GOT3 (cell line): ENCODE data around the gene POLR2J3.
"Not testable (repeated sequence)": the region's sequence is repeated elsewhere in the genome, so short reads cannot be mapped to it uniquely, and the experiment has no call there.

Source experiments
- DNase-seq: peaks from one replicate; lab custom pipeline; 2025; ENCODE audit warnings: mixed read lengths; lab: John Stamatoyannopoulos, UW

POLR2J3 gene

DNA sequence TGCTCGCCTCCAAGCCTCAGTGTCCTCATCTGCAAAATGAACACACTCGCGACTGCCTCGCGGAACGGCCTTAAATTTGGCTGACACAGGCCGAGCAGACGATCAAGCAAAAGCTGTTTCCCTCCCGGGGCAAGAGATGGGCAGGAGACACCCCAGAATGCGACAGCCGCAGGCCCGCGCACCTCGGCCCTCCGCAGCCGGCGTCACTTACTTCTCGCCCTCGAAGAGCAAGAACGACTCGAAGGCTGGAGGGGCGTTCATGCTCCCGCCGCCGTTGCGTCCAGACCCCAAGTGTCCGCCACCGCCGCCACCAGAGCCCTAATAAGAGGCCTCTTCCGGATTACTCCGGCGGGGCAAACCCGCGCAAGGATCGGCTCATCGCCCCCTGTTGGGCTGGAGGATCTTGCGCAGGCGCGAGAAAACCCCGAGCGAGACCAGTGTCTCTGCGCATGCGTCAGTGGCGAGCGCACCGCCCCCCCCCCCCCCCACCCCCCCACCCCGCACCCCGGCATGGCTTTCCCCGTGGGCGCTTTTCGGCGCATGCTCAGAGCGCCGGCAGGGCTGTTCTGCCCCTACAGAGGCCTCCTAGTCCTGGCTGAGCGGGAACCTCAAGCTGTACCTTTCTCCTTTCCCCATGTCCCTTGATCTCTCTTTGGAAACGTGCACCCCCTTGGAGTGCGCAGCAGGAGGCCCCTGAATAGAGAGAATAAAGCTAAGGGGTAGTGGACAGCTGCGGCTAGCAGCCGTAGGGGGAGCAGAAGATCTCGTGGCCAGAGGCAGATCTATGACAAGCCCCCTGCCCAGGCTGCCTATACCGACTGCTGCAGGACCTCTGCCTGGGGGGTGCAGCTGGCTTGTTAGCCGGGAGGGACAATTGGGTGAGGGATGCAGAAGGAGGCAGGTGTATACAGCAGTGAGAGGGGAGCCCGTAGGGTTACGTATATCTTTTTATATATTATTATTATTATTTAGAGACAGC lies at the start of gene POLR2J3:
Gene POLR2J3, minus strand, starts transcription at position 323 of the 979 bp plus-strand sequence. Its CDS starts 62 bp downstream, at position 261.
- DNase-seq, result not testable (repeated sequence)

- not testable (repeated sequence) for DNase-seq
Observed at GRCh38 chr7:102618122-102618521, 45.7 kb upstream of the POLR2J3 start.

DNA sequence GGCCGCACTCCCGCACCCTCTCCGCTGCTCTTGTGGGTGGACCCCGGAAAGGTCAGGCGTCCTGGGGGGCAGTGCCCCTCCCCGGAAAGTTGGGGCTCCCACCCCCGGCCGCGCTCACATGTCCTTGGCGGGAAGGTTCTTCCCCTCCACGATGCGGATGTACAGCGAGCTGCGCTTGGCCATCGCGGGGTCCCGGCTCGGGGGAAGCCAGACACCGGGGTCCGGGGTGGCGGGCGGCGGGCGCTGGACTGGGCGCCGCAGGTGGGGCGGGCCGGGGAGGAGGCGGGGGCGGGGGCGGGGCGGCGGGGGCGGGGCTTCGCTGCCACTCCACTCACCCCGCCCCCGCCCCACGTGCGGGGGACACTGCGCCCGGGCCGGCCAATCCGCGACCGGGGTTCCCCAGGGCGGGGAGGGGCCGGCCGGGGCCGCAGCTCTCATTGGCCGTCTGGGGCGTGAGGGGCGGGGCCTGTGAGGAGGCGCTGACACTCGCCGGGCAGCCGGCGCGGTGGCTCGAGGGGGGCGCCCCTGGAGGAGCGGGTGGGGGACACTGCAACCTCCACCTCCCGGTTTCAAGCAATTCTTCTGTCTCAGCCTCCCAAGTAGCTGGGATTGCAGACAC lies 44.2 kb upstream of the POLR2J3 start, which contains the start of gene RASA4:
Gene RASA4, minus strand, starts transcription at position 250 of the 619 bp plus-strand sequence. Its CDS starts 67 bp downstream, at position 183.
- DNase-seq, result not testable (repeated sequence)

DNA sequence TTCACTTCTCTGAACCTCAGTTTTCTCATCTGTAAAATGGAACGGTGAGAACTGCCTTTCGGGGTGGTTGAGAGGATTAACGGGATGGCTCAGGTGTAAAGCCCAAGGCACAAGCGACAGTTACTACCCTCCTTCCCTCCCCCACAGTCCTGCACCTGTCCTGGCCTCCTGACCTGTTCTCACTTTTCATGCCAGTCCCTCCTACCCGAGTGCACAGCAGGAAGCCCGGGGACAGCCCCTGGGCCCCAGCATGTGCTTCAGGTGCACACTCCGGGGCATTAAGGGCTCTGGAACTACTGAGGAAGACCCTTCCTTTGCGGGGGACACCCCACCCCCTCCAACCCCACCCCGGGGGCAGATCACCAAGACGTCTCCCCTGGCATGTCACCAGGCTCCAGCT lies 43.5 kb upstream of the POLR2J3 start:
- DNase-seq, result not testable (repeated sequence)

GRCh38 chr7:102614873-102615272 lies 42.5 kb upstream of the POLR2J3 start:
- DNase-seq, result not testable (repeated sequence)

DNA sequence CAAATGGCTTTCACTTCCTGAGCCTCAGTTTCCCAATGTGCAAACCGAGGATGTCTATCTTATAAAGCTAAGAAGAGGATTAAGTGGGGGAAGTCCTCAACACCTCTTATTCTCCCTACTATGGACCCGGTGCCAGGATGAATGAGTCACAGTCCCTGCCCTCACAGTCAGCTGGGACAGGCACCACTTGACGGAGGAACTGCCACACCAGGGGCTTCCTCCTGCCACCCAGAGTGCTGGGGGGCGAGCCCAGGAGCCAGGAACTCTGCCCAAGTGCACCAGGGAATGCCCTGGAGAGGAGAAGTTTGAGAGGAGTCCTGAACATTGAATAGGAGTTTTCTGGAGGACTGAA lies 41.9 kb upstream of the POLR2J3 start:
- DNase-seq, result not testable (repeated sequence)

- not testable (repeated sequence) for DNase-seq
Observed at GRCh38 chr7:102613575-102614345, 41.4 kb upstream of the POLR2J3 start.

GRCh38 chr7:102611675-102612325 lies 39.4 kb upstream of the POLR2J3 start:
- not testable (repeated sequence) for DNase-seq

- not testable (repeated sequence) for DNase-seq
Observed at GRCh38 chr7:102611013-102611674, 38.8 kb upstream of the POLR2J3 start.

DNA sequence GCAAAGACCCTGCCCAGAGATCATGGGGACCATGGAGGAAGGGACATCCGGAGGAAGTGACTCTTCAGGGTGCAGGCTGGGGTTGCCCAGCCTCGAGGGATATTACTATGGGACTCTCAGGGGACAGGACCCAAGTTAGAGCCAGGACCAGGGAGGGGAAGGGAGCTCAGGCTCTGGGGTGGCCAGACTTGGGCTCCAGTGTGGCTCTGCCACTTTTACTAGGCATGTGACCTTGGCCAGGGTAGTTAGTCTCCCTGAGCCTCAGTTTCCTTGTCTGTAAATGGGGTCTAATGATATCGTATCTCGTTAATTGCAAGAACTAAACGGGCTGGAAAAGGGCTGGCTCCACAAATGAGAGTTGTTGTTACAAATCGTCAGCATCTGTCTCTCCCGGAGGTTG lies 38.1 kb upstream of the POLR2J3 start:
- not testable (repeated sequence) for DNase-seq

GRCh38 chr7:102609734-102610133 lies 37.4 kb upstream of the POLR2J3 start:
- DNase-seq, result not testable (repeated sequence)

- DNase-seq, result not testable (repeated sequence)
Observed at GRCh38 chr7:102606848-102607247, 34.5 kb upstream of the POLR2J3 start.

GRCh38 chr7:102604431-102605145 lies 32.2 kb upstream of the POLR2J3 start:
- DNase-seq, result not testable (repeated sequence)

GRCh38 chr7:102602317-102602716 lies 29.9 kb upstream of the POLR2J3 start:
- DNase-seq, result not testable (repeated sequence)

GRCh38 chr7:102599699-102600098 lies 27.3 kb upstream of the POLR2J3 start:
- not testable (repeated sequence) for DNase-seq

DNA sequence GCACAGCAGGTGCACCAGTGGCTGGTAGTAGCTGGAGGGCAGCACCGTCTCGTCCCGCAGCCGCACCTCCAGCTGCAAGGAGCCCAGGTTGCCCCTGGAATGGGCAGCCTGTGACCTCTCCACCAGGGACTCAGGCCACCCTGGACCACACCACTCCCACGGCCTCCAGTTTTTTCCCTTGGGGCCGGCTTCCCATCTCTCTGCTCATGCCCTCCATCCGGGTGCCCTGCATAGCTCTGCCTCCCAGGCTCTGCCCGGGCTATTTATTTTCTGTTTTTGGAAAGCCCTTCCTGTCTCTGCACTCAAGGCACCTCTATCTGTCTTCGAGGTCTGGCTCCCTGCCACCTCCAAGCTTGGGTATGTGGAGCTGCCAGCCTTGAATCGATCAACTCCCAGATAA lies 23.7 kb upstream of the POLR2J3 start:
- not testable (repeated sequence) for DNase-seq

DNA sequence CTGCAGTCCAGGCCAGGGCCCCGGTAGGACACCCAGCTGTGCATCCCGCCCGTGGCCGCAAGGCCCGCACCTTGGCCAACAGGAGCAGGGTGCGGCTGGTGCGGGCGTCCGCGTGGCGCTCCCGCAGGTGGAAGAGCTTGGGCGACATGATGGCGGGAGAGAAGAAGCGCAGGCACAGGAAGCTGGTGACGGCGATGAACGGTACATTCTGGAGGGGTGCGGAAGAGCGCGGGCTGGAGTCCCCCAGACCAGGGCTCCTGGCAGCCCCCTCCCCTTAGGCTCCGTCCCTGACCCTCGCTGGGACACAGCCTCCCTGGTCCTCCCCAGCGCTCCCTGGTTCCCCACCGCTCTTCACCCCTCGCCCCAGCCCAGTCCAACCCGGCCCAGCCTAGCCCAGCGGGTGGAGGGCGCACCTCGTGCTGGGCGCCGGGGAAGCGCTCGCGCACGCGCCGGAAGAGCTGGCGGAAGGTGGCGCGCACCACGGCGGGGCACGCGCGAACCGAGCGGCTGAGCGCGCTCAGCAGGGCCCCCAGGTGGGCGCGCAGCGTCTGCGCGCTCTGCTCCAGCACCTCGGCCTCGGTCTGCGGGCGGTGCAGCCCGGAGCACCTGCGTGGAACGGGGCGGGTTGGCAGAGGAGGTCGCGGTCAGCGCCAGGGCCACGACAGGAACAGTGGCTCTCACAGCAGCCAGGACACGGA lies 21.4 kb upstream of the POLR2J3 start:
- not testable (repeated sequence) for DNase-seq

DNA sequence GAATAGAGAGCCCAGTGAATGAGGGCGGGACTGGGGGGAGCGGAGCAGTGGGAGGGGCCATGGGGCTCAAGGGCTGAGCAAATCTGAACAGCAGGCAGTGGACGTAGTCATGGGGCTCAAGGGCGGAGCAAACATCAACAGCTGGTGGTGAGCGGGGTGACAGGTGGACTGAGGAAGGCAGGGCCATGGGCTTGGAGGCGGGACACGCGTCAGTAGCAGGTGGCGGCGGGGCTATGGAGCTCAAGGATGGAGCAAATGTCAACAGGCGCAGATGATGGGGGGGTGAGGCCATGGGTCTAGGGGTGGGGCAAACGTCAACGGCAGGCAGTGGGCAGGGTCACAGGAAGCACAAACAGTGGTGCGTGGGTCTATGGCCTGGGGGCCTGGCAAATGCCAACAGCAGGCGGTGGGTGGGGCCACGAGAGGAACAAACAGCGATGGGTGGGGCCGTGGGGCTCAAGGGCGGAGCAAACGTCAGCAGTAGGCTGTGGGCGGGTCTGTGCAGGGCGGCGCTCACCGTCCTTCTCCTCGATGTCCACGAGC lies 20.2 kb upstream of the POLR2J3 start:
- DNase-seq, result not testable (repeated sequence)

DNA sequence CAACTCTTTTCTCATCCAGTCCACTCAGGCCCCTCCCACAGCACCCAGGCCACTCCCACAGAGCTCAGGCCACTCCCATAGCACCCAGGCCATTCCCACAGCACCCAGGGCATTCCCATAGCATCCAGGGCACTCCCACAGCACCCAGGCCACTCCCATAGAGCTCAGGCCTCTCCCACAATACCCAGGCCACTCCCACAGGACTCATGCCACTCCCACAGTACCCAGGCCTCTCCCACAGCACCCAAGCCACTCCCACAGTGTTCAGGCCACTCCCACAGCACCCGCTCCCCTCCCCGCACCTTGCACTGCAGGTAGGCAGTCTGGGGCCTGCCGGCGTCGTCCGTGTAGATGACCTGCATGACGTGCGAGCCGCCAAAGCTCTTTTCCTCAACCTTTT lies 17.5 kb upstream of the POLR2J3 start:
- DNase-seq, result not testable (repeated sequence)
